ENCODE results near the gene HAPSTR1. TPM values are rescaled to one million over a fixed set of nuclear protein-coding genes. Genes with fewer than 3 reads are reported as not detected.

Gene HAPSTR1
- total RNA-seq, 1 donor from 2014 or later = 55.2 TPM

GRCh38 chr16:9123401-9123800 is 32.0 kb downstream of the HAPSTR1 start:
- DNase-seq (ENCODE audit: low spot score) = no peak

- peak; percentile 79 for DNase-seq (ENCODE audit: low spot score)
These were observed 32.4 kb downstream of the HAPSTR1 start for GRCh38 chr16:9123871-9124270.

GRCh38 chr16:9124444-9124843 is 33.0 kb downstream of the HAPSTR1 start:
- no peak for DNase-seq (ENCODE audit: low spot score)

GRCh38 chr16:9124908-9125584 is 33.6 kb downstream of the HAPSTR1 start:
- no peak for DNase-seq (ENCODE audit: low spot score)

- no peak for DNase-seq (ENCODE audit: low spot score)
These were observed 34.4 kb downstream of the HAPSTR1 start for GRCh38 chr16:9125658-9126505.

- no peak for DNase-seq (ENCODE audit: low spot score)
These were observed 35.2 kb downstream of the HAPSTR1 start for GRCh38 chr16:9126609-9127008.

GRCh38 chr16:9128346-9129342 is 37.2 kb downstream of the HAPSTR1 start:
- no peak for DNase-seq (ENCODE audit: low spot score)

- no peak for DNase-seq (ENCODE audit: low spot score)
These were observed 42.9 kb downstream of the HAPSTR1 start for GRCh38 chr16:9134306-9134705.

GRCh38 chr16:9134739-9135138 is 43.3 kb downstream of the HAPSTR1 start:
- DNase-seq (ENCODE audit: low spot score) = peak; percentile 22

- DNase-seq (ENCODE audit: low spot score) = no peak
These were observed 44.4 kb downstream of the HAPSTR1 start for GRCh38 chr16:9135797-9136196.

- no peak for DNase-seq (ENCODE audit: low spot score)
These were observed 45.2 kb downstream of the HAPSTR1 start for GRCh38 chr16:9136596-9136995.

- DNase-seq (ENCODE audit: low spot score) = no peak
These were observed 46.7 kb downstream of the HAPSTR1 start for GRCh38 chr16:9138021-9138680.

GRCh38 chr16:9138731-9139501 is 47.5 kb downstream of the HAPSTR1 start:
- DNase-seq (ENCODE audit: low spot score) = peak; percentile 57

GRCh38 chr16:9139965-9140364 is 48.5 kb downstream of the HAPSTR1 start:
- DNase-seq (ENCODE audit: low spot score) = no peak

Other genes with a start within 250 kb of the HAPSTR1 start
- 68.8 TPM for gene CARHSP1, start 222.6 kb upstream of the HAPSTR1 start, total RNA-seq
- gene LITAFD, start 209.3 kb upstream of the HAPSTR1 start, total RNA-seq = not detected
- gene USP7, start 127.7 kb upstream of the HAPSTR1 start, total RNA-seq = 108 TPM